Pancreas (tissue), 10 donors: ENCODE data around the gene GPRC5D. TPM values are rescaled to one million over a fixed set of nuclear protein-coding genes. Genes with fewer than 3 reads are reported as not detected.
A peak's percentile ranks its signal among the peaks of the same experiment; 100 is the strongest.

Source experiments
- ATAC-seq, 4 donors: fragments of 200-7000 bp; cut with Tn5 transposase; one replicate each; pipeline versions ENCODE4 v1.8.0 to v1.9.1; 2020; ENCODE audit warnings: mild to moderate bottlenecking in 4 of 4, moderate library complexity in 4 of 4
- DNase-seq, 6 donors: peaks; one replicate each; pipeline ENCODE4 v3.0.0-alpha.2; 2020
- FAIRE-seq: peaks from 2 replicates; lab custom pipeline; 2012; peaks lifted over from hg19 to GRCh38; lab: Jason Lieb, UNC
- H3K27ac ChIP-seq, 4 donors: fragments of 200-600 bp; sonication (generic); 1 replicate in 3 of 4; 2 replicates in 1 of 4; pipeline versions ENCODE4 v1.5.0 to v1.8.0; 2020
- H3K27me3 ChIP-seq, 4 donors: fragments of 200-600 bp; one replicate each; pipeline ENCODE4 v1.8.0; 2021
- H3K36me3 ChIP-seq, 3 donors: fragments of 200-600 bp; sonication (generic) in 1 of 3; one replicate each; pipeline versions ENCODE4 v1.5.0 to v1.8.0; 2020 to 2021
- H3K4me1 ChIP-seq, 3 donors: fragments of 200-600 bp; one replicate each; pipeline ENCODE4 v1.8.0; 2021
- H3K4me3 ChIP-seq, 4 donors: fragments of 200-600 bp; sonication (generic) in 2 of 4; one replicate each; pipeline versions ENCODE4 v1.5.0 to v1.8.0; 2020 to 2021
- H3K9me3 ChIP-seq, 4 donors: fragments of 200-600 bp; one replicate each; pipeline ENCODE4 v1.8.0; 2021
- WGBS, 2 donors: extraction: QIAGEN DNeasy Blood & Tissue Kit; methylation state at CpG; one replicate each; pipeline ENCODE4 v1.1.7; 2013; 5-methylcytosine and 5-hydroxymethylcytosine counted together
- intact Hi-C, 3 donors: fragments of 100-400 bp; cut with DNase I; formaldehyde crosslinking; loops; one replicate each; pipeline versions ENCODE4 v1.11.1 to v1.14.2; 2022
- polyA plus RNA-seq, 2 donors: library from polyadenylated mRNA; stranded (reverse); fragments of 200-250 nt; gene quantifications; one replicate each; pipeline ENCODE4 v1.2.3, GENCODE V29; 2013
- total RNA-seq, 6 donors: library from RNA; stranded (reverse); fragmentation: NEBNext Ultra II Directional in 4 of 6; extraction: Animal tissue kit (Norgen Biotek cat#: 25700) in 4 of 6; gene quantifications; one replicate each; pipeline versions ENCODE4 v1.2.1 to v1.2.4, GENCODE V29; 2021 to 2023
- TF ChIP-seq, protein P1 (sequence below), 4 donors: fragments of 200-600 bp; sonication (generic) in 3 of 4; IDR thresholded peaks; one replicate each; pipeline versions ENCODE4 v1.5.0 to v1.8.0; 2021; ENCODE audit warnings: antibody characterized with exemption in 4 of 4
- donor health status: healthy with polysubstance abuse.
- donor health status: DM: no; HTN: no; CAD: no; lungs with moderate emphysema.
- donor health status: DM: no; HTN: no; CAD: no.
- donor health status: control.
- donor health status: control.
- donor health status: Bipolar disorder and iron deficiency.
- donor health status: DM: yes; HTN: yes; CAD: no.
- donor health status: DM: no; HTN: no; CAD: no.
- donor health status: DM: no; HTN: no; CAD: no.
- donor health status: DM: yes; HTN: yes; CAD: no.

Gene GPRC5D
- total and polyA plus RNA-seq, 8 donors = 0.24 to 0.42 (median 0.33) TPM; not detected in 5

DNA sequence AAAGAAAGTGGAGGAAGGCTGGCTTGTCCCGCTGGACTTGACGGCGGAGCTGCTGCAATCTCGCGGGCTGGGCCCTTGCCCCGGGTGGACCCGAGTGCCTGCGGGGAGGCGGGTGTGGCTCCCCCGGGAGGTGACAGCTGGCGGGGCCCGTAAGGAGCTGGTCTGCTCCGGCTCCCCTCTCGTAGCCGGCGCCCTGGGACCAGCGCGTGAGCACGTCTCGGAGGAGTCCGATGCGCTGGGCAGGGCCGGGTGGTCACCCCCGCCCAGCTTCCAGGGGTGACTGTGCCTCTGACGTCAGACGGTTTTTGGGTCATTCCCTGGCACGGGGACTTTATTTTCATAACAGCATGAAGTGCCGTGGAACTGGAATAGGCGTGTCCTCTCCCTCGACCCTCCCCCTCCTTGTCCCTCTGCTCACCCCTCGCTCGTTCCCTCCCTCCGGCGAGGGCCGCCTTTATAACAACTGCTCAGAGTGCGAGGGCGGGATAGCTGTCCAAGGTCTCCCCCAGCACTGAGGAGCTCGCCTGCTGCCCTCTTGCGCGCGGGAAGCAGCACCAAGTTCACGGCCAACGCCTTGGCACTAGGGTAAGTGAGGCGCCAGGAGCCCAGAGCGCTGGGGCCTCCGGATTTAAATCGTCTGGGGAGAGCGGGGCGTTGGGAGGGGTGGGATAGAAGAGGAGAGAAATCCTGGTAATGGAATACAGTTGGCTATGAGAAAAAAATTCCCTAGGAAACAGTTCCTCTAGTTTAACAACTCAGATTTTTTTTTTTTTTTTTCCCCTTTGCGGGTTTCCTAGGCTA, 60.7 kb downstream of the GPRC5D start, which contains the start of gene GPRC5A:
Gene GPRC5A (plus strand): TSS at position 483 of the 801 bp plus-strand sequence. CDS start 16,688 bp downstream, outside the sequence.
- WGBS, 2 donors = 1% methylated on average over 47 to 50 of the region's 50 CpGs
- H3K27me3 ChIP-seq = no peaks in the 10 kb centered on the region
- TF ChIP-seq, protein P1, sequence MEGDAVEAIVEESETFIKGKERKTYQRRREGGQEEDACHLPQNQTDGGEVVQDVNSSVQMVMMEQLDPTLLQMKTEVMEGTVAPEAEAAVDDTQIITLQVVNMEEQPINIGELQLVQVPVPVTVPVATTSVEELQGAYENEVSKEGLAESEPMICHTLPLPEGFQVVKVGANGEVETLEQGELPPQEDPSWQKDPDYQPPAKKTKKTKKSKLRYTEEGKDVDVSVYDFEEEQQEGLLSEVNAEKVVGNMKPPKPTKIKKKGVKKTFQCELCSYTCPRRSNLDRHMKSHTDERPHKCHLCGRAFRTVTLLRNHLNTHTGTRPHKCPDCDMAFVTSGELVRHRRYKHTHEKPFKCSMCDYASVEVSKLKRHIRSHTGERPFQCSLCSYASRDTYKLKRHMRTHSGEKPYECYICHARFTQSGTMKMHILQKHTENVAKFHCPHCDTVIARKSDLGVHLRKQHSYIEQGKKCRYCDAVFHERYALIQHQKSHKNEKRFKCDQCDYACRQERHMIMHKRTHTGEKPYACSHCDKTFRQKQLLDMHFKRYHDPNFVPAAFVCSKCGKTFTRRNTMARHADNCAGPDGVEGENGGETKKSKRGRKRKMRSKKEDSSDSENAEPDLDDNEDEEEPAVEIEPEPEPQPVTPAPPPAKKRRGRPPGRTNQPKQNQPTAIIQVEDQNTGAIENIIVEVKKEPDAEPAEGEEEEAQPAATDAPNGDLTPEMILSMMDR (IDR thresholded peaks at IDR 0.05) = no peak
- H3K4me3 ChIP-seq = peak within 1 kb of the TSS; percentile 21 to 64 (median 40)
- peak; percentile 86 to 90 (median 88) for ATAC-seq
- H3K9me3 ChIP-seq = no peaks in the 10 kb centered on the region
- peaks cover 0 to 4% (median 0%) of the 10 kb centered on the region in 3 donors for H3K4me1 ChIP-seq
- no peak for FAIRE-seq
- peak within 1 kb of the TSS; percentile 59 to 92 (median 83) for H3K27ac ChIP-seq
- intact Hi-C loops = no loop called here
- H3K36me3 ChIP-seq = no peaks in the 10 kb centered on the region
- DNase-seq = peak; percentile 82 to 90 (median 87)

Other genes with a start within 250 kb of the GPRC5D start
- 10 to 100 TPM; 12.8 to 23.7 (median 16.9) TPM for gene CDKN1B, start 234.8 kb downstream of the GPRC5D start, total RNA-seq
- gene CDKN1B, start 234.8 kb downstream of the GPRC5D start, polyA plus RNA-seq = 10 to 100 TPM; 12.1 to 19.1 TPM
- gene APOLD1, start 166.5 kb downstream of the GPRC5D start, total RNA-seq = 1 to 10 TPM; 1.8 to 4.6 (median 3.0) TPM
- 1 to 10 TPM; 1.6 to 6.4 TPM for gene APOLD1, start 166.5 kb downstream of the GPRC5D start, polyA plus RNA-seq
- 10 to 100 TPM; 21.6 to 29.1 (median 26.2) TPM for gene DDX47, start 138.8 kb downstream of the GPRC5D start, total RNA-seq
- 10 to 100 TPM; 17.9 to 34.5 TPM for gene DDX47, start 138.8 kb downstream of the GPRC5D start, polyA plus RNA-seq
- gene GPRC5A, start 60.6 kb downstream of the GPRC5D start, total RNA-seq = 10 to 100 TPM in 1 of 6 donors, 1 to 10 TPM in 5; 1.9 to 11.0 (median 3.6) TPM
- gene GPRC5A, start 60.6 kb downstream of the GPRC5D start, polyA plus RNA-seq = 1 to 10 TPM in 1 of 2 donors, under 1 TPM in 1; 0.96 to 1.1 TPM
- 10 to 100 TPM; 37.4 to 57.6 (median 49.1) TPM for gene HEBP1, start 48.1 kb upstream of the GPRC5D start, total RNA-seq
- gene HEBP1, start 48.1 kb upstream of the GPRC5D start, polyA plus RNA-seq = 10 to 100 TPM; 25.8 to 41.6 TPM
- gene FAM234B, start 92.2 kb upstream of the GPRC5D start, total RNA-seq = 1 to 10 TPM; 3.5 to 4.6 (median 4.0) TPM
- gene FAM234B, start 92.2 kb upstream of the GPRC5D start, polyA plus RNA-seq = 1 to 10 TPM; 1.1 to 2.3 TPM
- 1 to 10 TPM in 4 of 6 donors, under 1 TPM in 2; 0.75 to 5.4 (median 1.8) TPM for gene GSG1, start 151.5 kb upstream of the GPRC5D start, total RNA-seq
- 10 to 100 TPM in 1 of 2 donors, 1 to 10 TPM in 1; 3.5 to 11.5 TPM for gene GSG1, start 151.5 kb upstream of the GPRC5D start, polyA plus RNA-seq
- gene EMP1, start 244.6 kb upstream of the GPRC5D start, total RNA-seq = 10 to 100 TPM; 11.5 to 43.4 (median 31.4) TPM
- gene EMP1, start 244.6 kb upstream of the GPRC5D start, polyA plus RNA-seq = 10 to 100 TPM in 1 of 2 donors, 1 to 10 TPM in 1; 5.8 to 10.2 TPM